SK-N-MC (cell line): ENCODE results near the gene ZNF560.

Experiments used
- DNase-seq: peaks from one replicate; pipeline ENCODE4 v3.0.0-alpha.2; 2011; ENCODE audit warnings: low read depth, low spot score
- H3K27ac ChIP-seq: fragments of 200-600 bp; sonication (generic); 2 replicates; pipeline ENCODE4 v1.5.1; 2016; ENCODE audit warnings: mixed run types
- H3K36me3 ChIP-seq: fragments of 200-600 bp; sonication (generic); 2 replicates; pipeline ENCODE4 v1.6.1; 2017; ENCODE audit warnings: antibody characterized with exemption, low read length, mixed read lengths; ENCODE audit not compliant: insufficient read depth
- H3K4me3 ChIP-seq: fragments of 200-600 bp; sonication (generic); 2 replicates; pipeline ENCODE4 v1.5.1; 2016
- H3K9ac ChIP-seq: fragments of 200-600 bp; sonication (generic); 2 replicates; pipeline ENCODE4 v1.8.0; 2017; ENCODE audit warnings: mixed run types, mixed read lengths; ENCODE audit not compliant: insufficient read length
- H3K9me3 ChIP-seq: fragments of 200-600 bp; sonication (generic); 2 replicates; pipeline ENCODE4 v1.6.1; 2017; ENCODE audit warnings: low read depth, mild to moderate bottlenecking, antibody characterized with exemption, low read length, moderate library complexity, mixed read lengths
- EZH2 ChIP-seq: fragments of 200-600 bp; sonication (generic); IDR thresholded peaks from one replicate; pipeline ENCODE4 v1.6.1; 2017; ENCODE audit warnings: antibody characterized with exemption
- FOXP2 ChIP-seq: optimal IDR thresholded peaks from 2 replicates; pipeline ENCODE3; 2011; ENCODE audit warnings: mild to moderate bottlenecking, moderate library complexity; ENCODE audit not compliant: insufficient read depth; ENCODE audit errors: extremely low read length, control extremely low read depth
- POLR2AphosphoS5 ChIP-seq: IDR thresholded peaks from 2 replicates; pipeline ENCODE4 v1.6.1; 2012; ENCODE audit warnings: mild to moderate bottlenecking, low read depth, low read length, borderline replicate concordance

Gene ZNF560

DNA sequence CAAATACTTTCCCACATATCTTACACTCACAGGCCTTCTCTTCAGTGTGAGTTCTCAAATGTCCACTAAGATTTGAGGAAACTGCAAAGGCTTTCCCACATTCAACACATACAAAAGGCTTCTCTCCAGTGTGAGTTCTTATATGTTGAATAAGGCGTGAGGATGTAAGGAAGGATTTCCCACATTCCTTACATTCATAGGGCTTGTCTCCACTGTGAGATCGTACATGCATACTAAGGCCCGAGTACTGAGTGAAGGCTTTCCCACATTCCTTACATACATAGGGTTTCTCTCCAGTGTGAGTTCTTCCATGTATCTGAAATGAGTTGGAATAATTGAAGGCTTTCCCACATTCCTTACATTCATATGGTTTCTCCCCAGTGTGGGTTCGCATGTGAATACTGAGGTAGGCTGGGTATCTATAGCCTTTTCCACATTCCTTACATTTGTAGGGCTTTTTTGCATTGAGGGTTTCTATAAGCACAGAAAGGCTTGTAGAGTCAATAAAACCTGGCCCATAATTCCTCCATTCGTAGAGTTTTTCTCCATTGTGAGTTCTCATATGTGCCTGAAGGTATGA is 30.4 kb upstream of the ZNF560 start:
- Histone ChIP-seq H3K9me3 (peaks cover 31% of the 10 kb centered on the region), H3K27ac (no peak overlapping the region), H3K36me3 (peaks cover 59% of the 10 kb centered on the region), H3K9ac (no peak overlapping the region), H3K4me3 (no peak overlapping the region)
- TF ChIP-seq EZH2 (no peak), FOXP2 (no peak), POLR2AphosphoS5 (no peak)
- no peak for DNase-seq

DNA sequence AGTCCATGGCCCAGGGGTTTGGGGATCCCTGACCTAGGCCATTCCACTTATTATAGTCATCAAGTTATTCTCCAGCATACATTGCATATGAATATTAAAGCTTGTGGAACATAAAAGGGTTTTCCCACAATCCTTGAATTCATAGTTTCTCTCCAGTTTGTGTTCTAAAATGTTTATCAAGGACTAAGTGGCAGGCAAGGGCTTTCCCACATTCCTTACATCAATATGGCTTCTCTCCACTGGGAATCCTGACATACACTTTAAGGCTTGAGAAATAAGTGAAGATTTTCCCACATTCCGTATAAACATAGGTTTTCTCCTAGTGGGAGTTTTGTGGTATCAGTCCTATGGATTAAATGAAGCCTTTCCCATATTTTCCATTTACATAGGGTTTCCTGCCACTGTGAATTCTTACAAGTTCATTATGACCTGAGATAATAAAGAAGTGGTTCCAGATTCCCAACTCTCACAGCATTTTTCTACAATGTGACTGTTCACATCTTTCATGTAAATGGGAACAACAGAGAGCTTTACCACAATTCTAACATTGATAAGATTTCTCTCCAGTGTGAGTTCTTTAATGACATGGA is 25.6 kb upstream of the ZNF560 start:
- Histone ChIP-seq H3K36me3 (peaks cover 15% of the 10 kb centered on the region), H3K27ac (no peak overlapping the region), H3K9ac (no peak overlapping the region), H3K4me3 (no peak overlapping the region), H3K9me3 (peaks cover 24% of the 10 kb centered on the region)
- TF ChIP-seq POLR2AphosphoS5 (no peak), EZH2 (no peak), FOXP2 (no peak)
- DNase-seq: no peak

GRCh38 chr19:9507285-9507684 is 8.9 kb upstream of the ZNF560 start:
- TF ChIP-seq FOXP2 (no peak), EZH2 (no peak), POLR2AphosphoS5 (no peak)
- Histone ChIP-seq H3K9me3 (no peaks in the 10 kb centered on the region), H3K36me3 (no peaks in the 10 kb centered on the region), H3K9ac (no peak overlapping the region), H3K4me3 (no peak overlapping the region), H3K27ac (no peak overlapping the region)
- DNase-seq: no peak

DNA sequence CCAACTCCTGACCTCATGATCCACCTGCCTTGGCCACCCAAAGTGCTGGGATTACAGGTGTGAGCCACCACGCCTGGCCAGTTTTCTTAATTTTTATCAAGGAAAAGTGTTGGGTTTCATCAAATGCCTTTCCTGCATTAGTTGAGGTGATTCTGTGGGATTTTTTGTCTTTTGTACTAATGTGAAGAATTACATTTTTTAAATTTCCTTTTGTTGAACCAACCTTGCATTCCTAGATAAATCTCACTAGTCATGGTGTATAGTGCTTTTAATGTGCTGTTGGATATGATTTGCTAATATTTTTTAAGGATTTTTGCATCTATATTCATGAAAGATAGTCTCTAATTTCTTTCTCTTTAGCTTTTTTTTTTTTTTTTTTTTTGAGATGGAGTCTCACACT is 2.4 kb upstream of the ZNF560 start:
- H3K27ac ChIP-seq: no peak overlapping the region
- H3K4me3 ChIP-seq: no peak overlapping the region
- H3K9ac ChIP-seq: no peak overlapping the region
- H3K36me3 ChIP-seq: no peaks in the 10 kb centered on the region
- no peaks in the 10 kb centered on the region for H3K9me3 ChIP-seq
- TF ChIP-seq FOXP2 (no peak), POLR2AphosphoS5 (no peak), EZH2 (no peak)
- DNase-seq: no peak

DNA sequence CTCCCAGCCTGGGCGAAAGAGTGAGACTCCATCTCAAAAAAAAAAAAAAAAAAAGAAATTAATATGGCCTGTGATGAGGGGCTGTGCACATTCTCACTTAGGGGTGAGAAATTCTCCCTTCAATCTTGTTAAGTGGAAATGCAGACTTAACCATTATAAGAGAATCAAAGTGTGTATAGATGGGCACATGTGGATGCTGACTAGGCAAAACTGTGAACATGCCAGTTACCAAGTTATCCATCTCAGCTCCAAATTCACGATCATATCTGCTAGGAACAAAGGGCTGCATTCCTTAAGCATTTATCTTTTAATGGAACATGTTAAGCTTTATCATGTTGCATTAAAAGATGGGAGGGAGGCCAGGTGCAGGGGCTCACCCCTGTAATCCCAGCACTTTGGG is 4.3 kb downstream of the ZNF560 start:
- Histone ChIP-seq H3K4me3 (no peak overlapping the region), H3K27ac (no peak overlapping the region), H3K9ac (no peak overlapping the region), H3K36me3 (no peaks in the 10 kb centered on the region), H3K9me3 (no peaks in the 10 kb centered on the region)
- DNase-seq: no peak
- TF ChIP-seq POLR2AphosphoS5 (no peak), EZH2 (no peak), FOXP2 (no peak)

- H3K36me3 ChIP-seq: no peaks in the 10 kb centered on the region
- DNase-seq: no peak
- no peaks in the 10 kb centered on the region for H3K9me3 ChIP-seq
- no peak overlapping the region for H3K27ac ChIP-seq
- no peak overlapping the region for H3K4me3 ChIP-seq
- TF ChIP-seq EZH2: no peak
- TF ChIP-seq FOXP2: no peak
- no peak overlapping the region for H3K9ac ChIP-seq
Measured at GRCh38 chr19:9487016-9487415, 11.4 kb downstream of the ZNF560 start.

GRCh38 chr19:9485140-9485539 is 13.3 kb downstream of the ZNF560 start:
- no peaks in the 10 kb centered on the region for H3K9me3 ChIP-seq
- no peak overlapping the region for H3K9ac ChIP-seq
- no peak for TF ChIP-seq POLR2AphosphoS5
- no peak for TF ChIP-seq EZH2
- TF ChIP-seq FOXP2: no peak
- H3K4me3 ChIP-seq: no peak overlapping the region
- no peak for DNase-seq
- H3K27ac ChIP-seq: no peak overlapping the region
- no peaks in the 10 kb centered on the region for H3K36me3 ChIP-seq

GRCh38 chr19:9474975-9475374 is 23.4 kb downstream of the ZNF560 start:
- Histone ChIP-seq H3K27ac (no peak overlapping the region), H3K9me3 (peaks cover 7% of the 10 kb centered on the region; the same call in 1 of the 2 replicates), H3K36me3 (no peaks in the 10 kb centered on the region), H3K4me3 (no peak overlapping the region), H3K9ac (no peak overlapping the region)
- no peak for DNase-seq
- TF ChIP-seq POLR2AphosphoS5 (no peak), EZH2 (no peak), FOXP2 (no peak)

- Histone ChIP-seq H3K9me3 (peaks cover 8% of the 10 kb centered on the region; the same call in 1 of the 2 replicates), H3K36me3 (peaks cover 3% of the 10 kb centered on the region; the same call in 1 of the 2 replicates), H3K9ac (no peak overlapping the region), H3K27ac (no peak overlapping the region), H3K4me3 (no peak overlapping the region)
- TF ChIP-seq POLR2AphosphoS5: no peak
- TF ChIP-seq FOXP2: no peak
- TF ChIP-seq EZH2: no peak
- DNase-seq: no peak
Measured at GRCh38 chr19:9467161-9467560, 31.3 kb downstream of the ZNF560 start.
